ENCODE results near the gene SATB2. TPM values are rescaled to one million over a fixed set of nuclear protein-coding genes. Genes with fewer than 3 reads are reported as not detected.

Gene SATB2
- total RNA-seq, 1 donor from 2014 or later = 5.0 TPM

GRCh38 chr2:199261239-199261638 is 196.5 kb downstream of the SATB2 start:
- Histone ChIP-seq H3K9me3 (peaks cover 13% of the 10 kb centered on the region), H3K4me1 (no peaks in the 10 kb centered on the region), H3K27me3 (ENCODE audit: low read depth) (no peaks in the 10 kb centered on the region), H3K36me3 (no peaks in the 10 kb centered on the region), H3K4me3 (no peak overlapping the region), H3K27ac (no peak overlapping the region)
- no peak for DNase-seq
- ATAC-seq = no peak
- intact Hi-C loops (cut with DNase I) = no loop called here
- TF ChIP-seq CTCF (IDR thresholded peaks at IDR 0.05) = no peak

GRCh38 chr2:199259671-199260070 is 198.1 kb downstream of the SATB2 start:
- DNase-seq = no peak
- intact Hi-C loops (cut with DNase I) = no loop called here

GRCh38 chr2:199258291-199258690 is 199.4 kb downstream of the SATB2 start:
- no peaks in the 10 kb centered on the region for H3K27me3 ChIP-seq (ENCODE audit: low read depth)
- ATAC-seq = no peak
- intact Hi-C loops (cut with DNase I) = no loop called here
- H3K9me3 ChIP-seq = peaks cover 8% of the 10 kb centered on the region
- H3K4me1 ChIP-seq = no peaks in the 10 kb centered on the region
- H3K36me3 ChIP-seq = no peaks in the 10 kb centered on the region
- no peak for TF ChIP-seq CTCF (IDR thresholded peaks at IDR 0.05)
- DNase-seq = no peak
- H3K27ac ChIP-seq = no peak overlapping the region
- H3K4me3 ChIP-seq = no peak overlapping the region

More at GRCh38 chr2:199259671-199260070, 198.1 kb downstream of the SATB2 start:
- Histone ChIP-seq H3K4me1 (no peaks in the 10 kb centered on the region), H3K36me3 (no peaks in the 10 kb centered on the region), H3K27me3 (ENCODE audit: low read depth) (no peaks in the 10 kb centered on the region), H3K9me3 (peaks cover 13% of the 10 kb centered on the region), H3K27ac (no peak overlapping the region), H3K4me3 (no peak overlapping the region)
- ATAC-seq = no peak
- no peak for TF ChIP-seq CTCF (IDR thresholded peaks at IDR 0.05)

GRCh38 chr2:199257261-199258224 is 200.2 kb downstream of the SATB2 start:
- intact Hi-C loops (cut with DNase I) = no loop called here
- ATAC-seq = no peak
- no peak for TF ChIP-seq CTCF (IDR thresholded peaks at IDR 0.05)

GRCh38 chr2:199230091-199230490 is 227.6 kb downstream of the SATB2 start:
- no peaks in the 10 kb centered on the region for H3K4me1 ChIP-seq
- no peak overlapping the region for H3K4me3 ChIP-seq
- TF ChIP-seq CTCF (IDR thresholded peaks at IDR 0.05) = no peak
- no peaks in the 10 kb centered on the region for H3K9me3 ChIP-seq
- no peaks in the 10 kb centered on the region for H3K27me3 ChIP-seq (ENCODE audit: low read depth)
- H3K27ac ChIP-seq = no peak overlapping the region
- intact Hi-C loops (cut with DNase I) = no loop called here
- no peaks in the 10 kb centered on the region for H3K36me3 ChIP-seq
- ATAC-seq = no peak
- no peak for DNase-seq

More at GRCh38 chr2:199257261-199258224, 200.2 kb downstream of the SATB2 start:
- peaks cover 7% of the 10 kb centered on the region for H3K9me3 ChIP-seq
- no peaks in the 10 kb centered on the region for H3K36me3 ChIP-seq
- H3K4me3 ChIP-seq = no peak overlapping the region
- H3K4me1 ChIP-seq = no peaks in the 10 kb centered on the region
- H3K27ac ChIP-seq = no peak overlapping the region
- DNase-seq = no peak
- H3K27me3 ChIP-seq (ENCODE audit: low read depth) = no peaks in the 10 kb centered on the region
